ENCODE measurements around the gene TRIM14. TPM values are rescaled to one million over a fixed set of nuclear protein-coding genes. Genes with fewer than 3 reads are reported as not detected.

Gene TRIM14
- total and polyA plus RNA-seq, 2 of the 13 experiments (the other 11 are each of a cell fraction or from before 2014, with no cell fraction given) = 9.2 to 13.0 TPM

- TF ChIP-seq TIGD3 (CRISPR knock-in tag; IDR thresholded peaks at IDR 0.05; ENCODE audit: borderline replicate concordance) (no peak), HNRNPH1 (optimal IDR thresholded peaks at IDR 0.05; ENCODE audit: low read depth, low read length) (no peak), RBFOX2 (IDR thresholded peaks at IDR 0.05; ENCODE audit: low read depth, low read length) (peak; percentile 89), KDM1A (CRISPR knock-in tag; IDR thresholded peaks at IDR 0.05) (0 out of 2 replicates have a peak, but pooled peaks have one; percentile 7), DNMT3B (CRISPR knock-in tag; conservative IDR thresholded peaks at IDR 0.05) (no peak), SRSF9 (IDR thresholded peaks at IDR 0.05; ENCODE audit: borderline replicate concordance, insufficient read depth, low read depth, low read length, poor library complexity, severe bottlenecking) (no peak), ZNF768 (CRISPR knock-in tag; IDR thresholded peaks at IDR 0.05) (peak; percentile 76; the same call in 1 of the 2 replicates), MXI1 (IDR thresholded peaks at IDR 0.05; ENCODE audit: borderline replicate concordance, low read depth, low read length) (0 out of 3 replicates have a peak, but pooled peaks have one; percentile 50), NONO (IDR thresholded peaks at IDR 0.05) (no peak), NONO (CRISPR knock-in tag; conservative IDR thresholded peaks at IDR 0.05) (peak; percentile 70), TEAD2 (CRISPR knock-in tag; IDR thresholded peaks at IDR 0.05) (no peak), ZNF142 (CRISPR knock-in tag; IDR thresholded peaks at IDR 0.05) (no peak), ZNF282 (IDR thresholded peaks at IDR 0.05; ENCODE audit: partially characterized antibody) (no peak), ZFP90 (CRISPR knock-in tag; IDR thresholded peaks at IDR 0.05; ENCODE audit: borderline replicate concordance) (0 out of 2 replicates have a peak, but pooled peaks have one; percentile 6), ZNF710 (CRISPR knock-in tag; IDR thresholded peaks at IDR 0.05; ENCODE audit: borderline replicate concordance) (0 out of 2 replicates have a peak, but pooled peaks have one; percentile 12), TAF15 (IDR thresholded peaks at IDR 0.05; ENCODE audit: low read depth, low read length, poor library complexity, severe bottlenecking) (no peak), CEBPB (IDR thresholded peaks at IDR 0.05; ENCODE audit: borderline replicate concordance, low read depth, low read length) (no peak), ZNF256 (CRISPR knock-in tag; conservative IDR thresholded peaks at IDR 0.05) (no peak), SIN3A (IDR thresholded peaks at IDR 0.05; ENCODE audit: borderline replicate concordance, low read depth, low read length) (no peak; the same call in 1 of the 2 replicates), ZNF225 (CRISPR knock-in tag; IDR thresholded peaks at IDR 0.05) (peak; percentile 74; the same call in 1 of the 2 replicates)
These were observed at the start of gene TRIM14 (continued) for GRCh38 chr9:98118640-98119601.

Measured in HepG2 (cell line).